HCT116 (cell line): Measurements from ENCODE around the gene PHKG2.

Experiments used
- CTCF ChIP-seq, 3 experiments: fragments of 200-600 bp in 1 of 3; sonication (generic) in 1 of 3; IDR thresholded peaks in 2 of 3; conservative IDR thresholded peaks in 1 of 3; 2 replicates each; pipeline ENCODE4 v1.5.1; 2012 to 2017; ENCODE audit warnings: low read depth in 2 of 3, low read length in 2 of 3, antibody characterized with exemption in 1 of 3, borderline replicate concordance in 1 of 3, control low read depth in 1 of 3, mild to moderate bottlenecking in 1 of 3, mixed read lengths in 1 of 3, mixed run types in 1 of 3, moderate library complexity in 1 of 3; ENCODE audit not compliant: insufficient read depth in 1 of 3
- REST ChIP-seq: IDR thresholded peaks from 2 replicates; pipeline ENCODE4 v1.6.1; 2012; ENCODE audit warnings: low read depth
- TCF7L2 ChIP-seq: IDR thresholded peaks from 2 replicates; pipeline ENCODE4 v1.7.0; 2011; ENCODE audit warnings: borderline replicate concordance, inconsistent platforms; ENCODE audit not compliant: insufficient read depth, insufficient read length; ENCODE audit errors: extremely low read depth

DNA sequence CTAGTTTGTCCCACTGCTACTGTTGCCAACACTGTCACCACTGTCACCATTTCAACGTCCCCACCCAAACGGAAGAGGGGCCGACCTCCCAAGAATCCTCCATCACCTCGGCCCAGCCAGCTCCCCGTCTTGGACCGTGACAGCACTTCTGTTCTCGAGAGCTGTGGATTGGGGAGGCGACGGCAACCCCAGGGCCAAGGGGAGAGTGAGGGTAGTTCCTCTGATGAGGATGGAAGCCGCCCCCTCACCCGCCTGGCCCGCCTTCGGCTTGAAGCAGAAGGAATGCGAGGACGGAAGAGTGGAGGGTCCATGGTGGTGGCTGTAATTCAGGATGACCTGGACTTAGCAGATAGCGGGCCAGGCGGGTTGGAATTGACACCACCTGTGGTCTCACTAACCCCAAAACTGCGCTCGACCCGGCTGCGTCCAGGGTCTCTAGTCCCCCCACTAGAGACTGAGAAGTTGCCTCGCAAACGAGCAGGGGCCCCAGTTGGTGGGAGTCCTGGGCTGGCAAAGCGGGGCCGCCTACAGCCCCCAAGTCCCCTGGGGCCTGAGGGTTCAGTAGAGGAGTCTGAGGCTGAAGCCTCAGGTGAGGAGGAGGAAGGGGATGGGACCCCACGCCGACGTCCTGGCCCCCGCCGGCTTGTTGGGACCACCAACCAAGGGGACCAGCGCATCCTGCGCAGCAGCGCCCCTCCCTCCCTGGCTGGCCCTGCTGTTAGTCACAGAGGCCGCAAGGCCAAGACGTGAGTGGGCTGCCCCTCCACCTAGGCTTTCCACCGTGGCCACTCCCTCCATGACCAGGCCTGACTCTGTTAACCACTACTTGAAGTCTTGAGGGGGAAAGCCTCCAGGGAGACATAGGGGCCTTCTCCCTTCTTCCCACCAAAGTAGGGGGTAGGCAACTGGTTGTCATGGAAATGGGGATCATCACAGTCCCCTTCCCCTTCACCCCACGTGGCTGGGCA lies 9.0 kb upstream of the PHKG2 start:
- no peak for TF ChIP-seq TCF7L2
- no peak for TF ChIP-seq CTCF (IDR thresholded peaks at IDR 0.05 in 2 of 3, conservative IDR thresholded peaks at IDR 0.05 in 1 of 3; ENCODE audit: borderline replicate concordance in 1 of 3, insufficient read depth in 1 of 3, low read depth in 2 of 3, low read length in 2 of 3)
- TF ChIP-seq REST: no peak
